ENCODE results near the gene GNAZ. TPM values are rescaled to one million over a fixed set of nuclear protein-coding genes. Genes with fewer than 3 reads are reported as not detected.

Gene GNAZ
- total and polyA plus RNA-seq, 4 donors, result 0.21 to 2.2 (median 0.38) TPM

DNA sequence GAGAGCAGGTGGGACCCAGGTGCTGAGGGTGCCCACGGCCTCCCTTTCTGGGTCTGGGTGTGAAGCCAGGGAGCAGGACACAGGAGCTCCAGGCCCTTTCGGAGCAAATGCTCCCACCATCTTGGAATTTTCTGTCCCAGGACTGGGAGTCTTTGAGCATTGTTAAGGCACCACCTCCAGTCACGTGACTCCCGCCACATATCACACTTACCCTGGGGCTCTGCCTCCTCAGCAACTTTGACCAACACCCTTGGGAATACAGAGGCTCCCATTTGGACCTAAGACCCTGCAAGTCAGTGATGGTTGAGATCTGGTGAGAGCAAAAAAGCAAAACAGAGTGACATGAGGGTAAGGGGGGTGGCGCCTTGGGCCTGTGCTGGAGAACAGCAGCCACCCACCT, 35.6 kb downstream of the GNAZ start:
- Histone ChIP-seq H3K4me1 (ENCODE audit: control insufficient read depth in 4 of 4, insufficient read depth in 4 of 4, low read length in 3 of 4) (no peaks in the 10 kb centered on the region), H3K9ac (ENCODE audit: low read depth in 1 of 2, low read length in 2 of 2) (no peak overlapping the region), H3K27ac (ENCODE audit: low read depth in 1 of 2, low read length in 2 of 2) (no peak overlapping the region), H3K4me3 (ENCODE audit: low read depth in 1 of 3, low read length in 3 of 3) (no peak overlapping the region), H3K27me3 (ENCODE audit: control insufficient read depth in 4 of 4, insufficient read depth in 4 of 4, low read length in 3 of 4) (no peaks in the 10 kb centered on the region), H3K36me3 (ENCODE audit: control insufficient read depth in 4 of 4, insufficient read depth in 3 of 4, low read depth in 1 of 4, low read length in 3 of 4) (no peaks in the 10 kb centered on the region), H3K9me3 (ENCODE audit: control insufficient read depth in 4 of 4, low read length in 3 of 4) (no peaks in the 10 kb centered on the region)
- whole genome bisulfite sequencing, result 97% methylated on average over 5 of the region's 5 CpGs
- TF ChIP-seq, protein P1, sequence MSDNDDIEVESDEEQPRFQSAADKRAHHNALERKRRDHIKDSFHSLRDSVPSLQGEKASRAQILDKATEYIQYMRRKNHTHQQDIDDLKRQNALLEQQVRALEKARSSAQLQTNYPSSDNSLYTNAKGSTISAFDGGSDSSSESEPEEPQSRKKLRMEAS (IDR thresholded peaks at IDR 0.05), result no peak
- TF ChIP-seq FOXA2 (IDR thresholded peaks at IDR 0.05), result no peak
- TF ChIP-seq, protein P2, sequence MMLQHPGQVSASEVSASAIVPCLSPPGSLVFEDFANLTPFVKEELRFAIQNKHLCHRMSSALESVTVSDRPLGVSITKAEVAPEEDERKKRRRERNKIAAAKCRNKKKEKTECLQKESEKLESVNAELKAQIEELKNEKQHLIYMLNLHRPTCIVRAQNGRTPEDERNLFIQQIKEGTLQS (IDR thresholded peaks at IDR 0.05), result no peak
- no peak for TF ChIP-seq JUND (IDR thresholded peaks at IDR 0.05)
- TF ChIP-seq HNF4A (conservative IDR thresholded peaks at IDR 0.05), result no peak
- TF ChIP-seq SP1 (IDR thresholded peaks at IDR 0.05), result no peak
- no peak for TF ChIP-seq EGR1 (IDR thresholded peaks at IDR 0.05; ENCODE audit: low read depth in 2 of 2)
- no peak for TF ChIP-seq NR2F2 (IDR thresholded peaks at IDR 0.05)
- TF ChIP-seq HNF4G (IDR thresholded peaks at IDR 0.05), result no peak
- no peak for TF ChIP-seq YY1 (IDR thresholded peaks at IDR 0.05)
- TF ChIP-seq, protein P3, sequence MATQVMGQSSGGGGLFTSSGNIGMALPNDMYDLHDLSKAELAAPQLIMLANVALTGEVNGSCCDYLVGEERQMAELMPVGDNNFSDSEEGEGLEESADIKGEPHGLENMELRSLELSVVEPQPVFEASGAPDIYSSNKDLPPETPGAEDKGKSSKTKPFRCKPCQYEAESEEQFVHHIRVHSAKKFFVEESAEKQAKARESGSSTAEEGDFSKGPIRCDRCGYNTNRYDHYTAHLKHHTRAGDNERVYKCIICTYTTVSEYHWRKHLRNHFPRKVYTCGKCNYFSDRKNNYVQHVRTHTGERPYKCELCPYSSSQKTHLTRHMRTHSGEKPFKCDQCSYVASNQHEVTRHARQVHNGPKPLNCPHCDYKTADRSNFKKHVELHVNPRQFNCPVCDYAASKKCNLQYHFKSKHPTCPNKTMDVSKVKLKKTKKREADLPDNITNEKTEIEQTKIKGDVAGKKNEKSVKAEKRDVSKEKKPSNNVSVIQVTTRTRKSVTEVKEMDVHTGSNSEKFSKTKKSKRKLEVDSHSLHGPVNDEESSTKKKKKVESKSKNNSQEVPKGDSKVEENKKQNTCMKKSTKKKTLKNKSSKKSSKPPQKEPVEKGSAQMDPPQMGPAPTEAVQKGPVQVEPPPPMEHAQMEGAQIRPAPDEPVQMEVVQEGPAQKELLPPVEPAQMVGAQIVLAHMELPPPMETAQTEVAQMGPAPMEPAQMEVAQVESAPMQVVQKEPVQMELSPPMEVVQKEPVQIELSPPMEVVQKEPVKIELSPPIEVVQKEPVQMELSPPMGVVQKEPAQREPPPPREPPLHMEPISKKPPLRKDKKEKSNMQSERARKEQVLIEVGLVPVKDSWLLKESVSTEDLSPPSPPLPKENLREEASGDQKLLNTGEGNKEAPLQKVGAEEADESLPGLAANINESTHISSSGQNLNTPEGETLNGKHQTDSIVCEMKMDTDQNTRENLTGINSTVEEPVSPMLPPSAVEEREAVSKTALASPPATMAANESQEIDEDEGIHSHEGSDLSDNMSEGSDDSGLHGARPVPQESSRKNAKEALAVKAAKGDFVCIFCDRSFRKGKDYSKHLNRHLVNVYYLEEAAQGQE (IDR thresholded peaks at IDR 0.05), result no peak
- TF ChIP-seq, protein P4, sequence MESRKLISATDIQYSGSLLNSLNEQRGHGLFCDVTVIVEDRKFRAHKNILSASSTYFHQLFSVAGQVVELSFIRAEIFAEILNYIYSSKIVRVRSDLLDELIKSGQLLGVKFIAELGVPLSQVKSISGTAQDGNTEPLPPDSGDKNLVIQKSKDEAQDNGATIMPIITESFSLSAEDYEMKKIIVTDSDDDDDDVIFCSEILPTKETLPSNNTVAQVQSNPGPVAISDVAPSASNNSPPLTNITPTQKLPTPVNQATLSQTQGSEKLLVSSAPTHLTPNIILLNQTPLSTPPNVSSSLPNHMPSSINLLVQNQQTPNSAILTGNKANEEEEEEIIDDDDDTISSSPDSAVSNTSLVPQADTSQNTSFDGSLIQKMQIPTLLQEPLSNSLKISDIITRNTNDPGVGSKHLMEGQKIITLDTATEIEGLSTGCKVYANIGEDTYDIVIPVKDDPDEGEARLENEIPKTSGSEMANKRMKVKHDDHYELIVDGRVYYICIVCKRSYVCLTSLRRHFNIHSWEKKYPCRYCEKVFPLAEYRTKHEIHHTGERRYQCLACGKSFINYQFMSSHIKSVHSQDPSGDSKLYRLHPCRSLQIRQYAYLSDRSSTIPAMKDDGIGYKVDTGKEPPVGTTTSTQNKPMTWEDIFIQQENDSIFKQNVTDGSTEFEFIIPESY (IDR thresholded peaks at IDR 0.05), result no peak
- no peak for TF ChIP-seq RAD21 (IDR thresholded peaks at IDR 0.05)
- TF ChIP-seq, protein P5, sequence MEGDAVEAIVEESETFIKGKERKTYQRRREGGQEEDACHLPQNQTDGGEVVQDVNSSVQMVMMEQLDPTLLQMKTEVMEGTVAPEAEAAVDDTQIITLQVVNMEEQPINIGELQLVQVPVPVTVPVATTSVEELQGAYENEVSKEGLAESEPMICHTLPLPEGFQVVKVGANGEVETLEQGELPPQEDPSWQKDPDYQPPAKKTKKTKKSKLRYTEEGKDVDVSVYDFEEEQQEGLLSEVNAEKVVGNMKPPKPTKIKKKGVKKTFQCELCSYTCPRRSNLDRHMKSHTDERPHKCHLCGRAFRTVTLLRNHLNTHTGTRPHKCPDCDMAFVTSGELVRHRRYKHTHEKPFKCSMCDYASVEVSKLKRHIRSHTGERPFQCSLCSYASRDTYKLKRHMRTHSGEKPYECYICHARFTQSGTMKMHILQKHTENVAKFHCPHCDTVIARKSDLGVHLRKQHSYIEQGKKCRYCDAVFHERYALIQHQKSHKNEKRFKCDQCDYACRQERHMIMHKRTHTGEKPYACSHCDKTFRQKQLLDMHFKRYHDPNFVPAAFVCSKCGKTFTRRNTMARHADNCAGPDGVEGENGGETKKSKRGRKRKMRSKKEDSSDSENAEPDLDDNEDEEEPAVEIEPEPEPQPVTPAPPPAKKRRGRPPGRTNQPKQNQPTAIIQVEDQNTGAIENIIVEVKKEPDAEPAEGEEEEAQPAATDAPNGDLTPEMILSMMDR (IDR thresholded peaks at IDR 0.05; ENCODE audit: low read depth, low read length, missing input control), result no peak
- no peak for TF ChIP-seq TAF1 (conservative IDR thresholded peaks at IDR 0.05)
- no peak for TF ChIP-seq FOXA1 (IDR thresholded peaks at IDR 0.05)
- DNase-seq (ENCODE audit: low spot score), result no peak

DNA sequence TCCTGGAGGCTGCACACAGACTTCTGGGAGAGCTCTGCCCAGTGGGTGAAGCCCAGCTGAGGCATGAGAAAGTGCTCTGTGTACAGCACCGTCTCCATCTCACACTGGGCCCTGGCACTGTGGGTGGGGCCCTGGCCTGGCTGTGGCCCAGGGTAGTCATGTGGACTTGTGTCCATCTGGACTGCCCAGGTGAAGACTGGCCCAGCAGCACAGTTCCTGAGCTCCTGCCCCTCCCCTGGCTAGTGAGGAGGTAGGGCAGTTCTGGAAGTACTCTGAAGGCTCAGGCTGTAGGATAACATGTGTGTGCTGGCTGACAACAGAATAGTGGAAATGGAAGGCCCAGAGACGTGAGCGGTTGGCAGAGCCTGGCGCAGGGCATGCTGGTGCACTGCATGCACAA, 36.0 kb downstream of the GNAZ start:
- no peak overlapping the region for H3K27ac ChIP-seq (ENCODE audit: low read depth in 1 of 2, low read length in 2 of 2)
- H3K4me3 ChIP-seq (ENCODE audit: low read depth in 1 of 3, low read length in 3 of 3), result no peak overlapping the region
- no peak for DNase-seq (ENCODE audit: low spot score)
- H3K36me3 ChIP-seq (ENCODE audit: control insufficient read depth in 4 of 4, insufficient read depth in 3 of 4, low read depth in 1 of 4, low read length in 3 of 4), result no peaks in the 10 kb centered on the region
- no peaks in the 10 kb centered on the region for H3K4me1 ChIP-seq (ENCODE audit: control insufficient read depth in 4 of 4, insufficient read depth in 4 of 4, low read length in 3 of 4)
- H3K27me3 ChIP-seq (ENCODE audit: control insufficient read depth in 4 of 4, insufficient read depth in 4 of 4, low read length in 3 of 4), result no peaks in the 10 kb centered on the region
- WGBS, result 94% methylated on average over 4 of the region's 4 CpGs
- H3K9ac ChIP-seq (ENCODE audit: low read depth in 1 of 2, low read length in 2 of 2), result no peak overlapping the region
- no peaks in the 10 kb centered on the region for H3K9me3 ChIP-seq (ENCODE audit: control insufficient read depth in 4 of 4, low read length in 3 of 4)
- TF ChIP-seq, protein P5 (IDR thresholded peaks at IDR 0.05; ENCODE audit: low read depth, low read length, missing input control), result no peak
- TF ChIP-seq HNF4G (IDR thresholded peaks at IDR 0.05) (no peak), HNF4A (conservative IDR thresholded peaks at IDR 0.05) (no peak), JUND (IDR thresholded peaks at IDR 0.05) (no peak), RAD21 (IDR thresholded peaks at IDR 0.05) (no peak), NR2F2 (IDR thresholded peaks at IDR 0.05) (no peak), TAF1 (conservative IDR thresholded peaks at IDR 0.05) (no peak)
- TF ChIP-seq, protein P4 (IDR thresholded peaks at IDR 0.05), result no peak
- TF ChIP-seq, protein P1 (IDR thresholded peaks at IDR 0.05), result no peak
